Upper lobe of right lung (tissue), 1 donor: Measurements from ENCODE around the gene MGME1. TPM values are rescaled to one million over a fixed set of nuclear protein-coding genes. Genes with fewer than 3 reads are reported as not detected.
A peak's percentile ranks its signal among the peaks of the same experiment; 100 is the strongest.
"Not testable (repeated sequence)": the region's sequence is repeated elsewhere in the genome, so short reads cannot be mapped to it uniquely, and the experiment has no call there.

Experiments
- ATAC-seq: fragments of 200-7000 bp; cut with Tn5 transposase; one replicate; pipeline ENCODE4 v1.9.1; 2020; ENCODE audit warnings: mild to moderate bottlenecking, moderate library complexity
- DNase-seq: peaks from one replicate; pipeline ENCODE4 v3.0.0-alpha.2; 2020
- H3K27ac ChIP-seq: fragments of 200-600 bp; one replicate; pipeline ENCODE4 v1.8.0; 2022
- H3K27me3 ChIP-seq: fragments of 200-600 bp; one replicate; pipeline ENCODE4 v1.8.0; 2022; ENCODE audit warnings: mild to moderate bottlenecking
- H3K36me3 ChIP-seq: fragments of 200-600 bp; one replicate; pipeline ENCODE4 v1.8.0; 2022
- H3K4me1 ChIP-seq: fragments of 200-600 bp; one replicate; pipeline ENCODE4 v1.8.0; 2022
- H3K4me3 ChIP-seq: fragments of 200-600 bp; one replicate; pipeline ENCODE4 v1.8.0; 2022; ENCODE audit warnings: mild to moderate bottlenecking
- H3K9me3 ChIP-seq: fragments of 200-600 bp; one replicate; pipeline ENCODE4 v1.8.0; 2022
- CTCF ChIP-seq: fragments of 200-600 bp; IDR thresholded peaks from one replicate; pipeline ENCODE4 v1.8.0; 2022; ENCODE audit warnings: antibody characterized with exemption
- intact Hi-C: fragments of 100-400 bp; cut with DNase I; formaldehyde crosslinking; loops from one replicate; pipeline ENCODE4 v1.11.0; 2022
- total RNA-seq: library from RNA; stranded (reverse); fragmentation: NEBNext Ultra II Directional; extraction: Animal tissue kit (Norgen Biotek cat#: 25700); gene quantifications from one replicate; pipeline ENCODE4 v1.2.1, GENCODE V29; 2021
- donor health status: DM: no; HTN: yes; CAD: no; lungs with severe emphysema.

The MGME1 gene
- total RNA-seq, 1 donor from 2014 or later = 10.2 TPM

DNA sequence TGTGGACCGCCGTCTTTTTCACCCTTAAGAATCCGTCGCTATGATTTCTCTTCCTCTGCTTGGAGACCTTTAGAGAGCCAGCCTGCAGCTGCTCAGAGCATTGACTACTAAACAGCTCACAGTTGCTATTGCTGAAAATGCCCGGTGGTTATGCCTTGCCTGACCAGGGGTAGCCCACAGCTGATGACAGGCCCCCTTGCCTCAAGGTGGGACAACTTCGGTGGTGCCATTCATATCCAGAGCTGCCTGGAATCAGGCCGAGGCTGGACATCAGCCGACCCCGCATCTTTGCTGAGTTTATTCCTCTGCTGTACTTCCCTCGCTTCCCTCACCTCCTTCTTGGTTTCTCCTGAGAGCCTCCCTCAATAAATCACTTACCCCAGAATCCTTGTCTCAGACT lies 49.3 kb downstream of the MGME1 start:
- H3K27me3 ChIP-seq = no peaks in the 10 kb centered on the region
- no peak for TF ChIP-seq CTCF
- ATAC-seq (no peak), DNase-seq (no peak)
- H3K27ac ChIP-seq = no peak overlapping the region
- intact Hi-C loops = no loop called here
- H3K36me3 ChIP-seq = no peaks in the 10 kb centered on the region
- H3K9me3 ChIP-seq = no peaks in the 10 kb centered on the region
- H3K4me3 ChIP-seq = no peak overlapping the region
- H3K4me1 ChIP-seq = no peaks in the 10 kb centered on the region

DNA sequence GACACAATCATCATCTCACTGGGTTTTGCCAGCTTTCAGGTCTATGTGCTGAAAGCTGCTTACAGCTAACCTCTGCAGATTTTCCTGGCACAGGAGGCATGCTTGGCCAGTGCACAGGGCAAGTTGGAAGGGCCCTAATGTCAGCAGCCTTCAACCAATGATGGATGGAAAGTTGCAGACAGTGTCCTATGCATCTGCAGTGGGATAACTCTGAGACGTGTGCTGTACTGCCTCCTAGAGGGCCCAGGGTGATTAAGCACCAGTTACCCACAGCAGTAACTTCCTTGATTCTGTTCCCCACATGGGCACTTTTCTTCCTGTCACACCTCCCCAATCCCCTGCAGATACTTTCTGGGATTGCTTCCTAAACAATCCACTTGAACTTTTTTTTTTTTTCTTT lies 50.2 kb downstream of the MGME1 start:
- peak; percentile 89 for ATAC-seq
- no peaks in the 10 kb centered on the region for H3K4me1 ChIP-seq
- H3K27me3 ChIP-seq = no peaks in the 10 kb centered on the region
- no peak overlapping the region for H3K27ac ChIP-seq
- TF ChIP-seq CTCF = peak; percentile 45
- no peak overlapping the region for H3K4me3 ChIP-seq
- DNase-seq = no peak
- no peaks in the 10 kb centered on the region for H3K9me3 ChIP-seq
- no peaks in the 10 kb centered on the region for H3K36me3 ChIP-seq
- intact Hi-C loops = no loop called here

- Histone ChIP-seq H3K27ac (no peak overlapping the region), H3K27me3 (no peaks in the 10 kb centered on the region), H3K9me3 (no peaks in the 10 kb centered on the region), H3K4me3 (no peak overlapping the region), H3K36me3 (no peaks in the 10 kb centered on the region), H3K4me1 (no peaks in the 10 kb centered on the region)
- intact Hi-C loops = no loop called here
- no peak for TF ChIP-seq CTCF
- no peak for ATAC-seq
- DNase-seq = no peak
Observed at GRCh38 chr20:18020931-18021330, 52.1 kb downstream of the MGME1 start.

- Histone ChIP-seq H3K36me3 (no peaks in the 10 kb centered on the region), H3K9me3 (no peaks in the 10 kb centered on the region), H3K4me3 (no peak overlapping the region), H3K27me3 (no peaks in the 10 kb centered on the region), H3K4me1 (no peaks in the 10 kb centered on the region), H3K27ac (no peak overlapping the region)
- no peak for TF ChIP-seq CTCF
- ATAC-seq (no peak), DNase-seq (no peak)
- intact Hi-C loops = no loop called here
Observed at GRCh38 chr20:18024606-18025127, 55.8 kb downstream of the MGME1 start.

- DNase-seq, intact Hi-C loops, H3K4me3 ChIP-seq, H3K9me3 ChIP-seq, H3K4me1 ChIP-seq, ATAC-seq, H3K36me3 ChIP-seq, H3K27ac ChIP-seq, H3K27me3 ChIP-seq: not testable (repeated sequence)
Observed at GRCh38 chr20:18027011-18027410, 58.2 kb downstream of the MGME1 start.

DNA sequence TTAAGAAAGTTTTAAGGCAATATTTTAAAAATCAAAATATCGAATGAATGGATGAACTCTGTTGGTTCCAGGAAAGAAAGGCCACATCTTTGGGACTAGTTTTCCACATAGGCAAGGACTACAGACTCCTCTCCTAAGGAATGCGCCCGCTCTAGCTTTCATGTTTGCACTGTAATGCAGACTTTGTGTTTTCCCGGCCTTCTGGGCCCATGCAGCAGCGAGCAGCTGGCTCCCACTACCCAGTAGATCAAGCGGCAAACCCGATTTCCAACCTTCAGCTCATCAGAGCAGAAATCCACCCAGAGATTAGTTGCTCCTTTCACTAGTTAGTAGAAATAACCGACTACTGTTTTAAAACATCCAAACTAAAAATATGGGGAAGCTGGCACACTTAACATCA lies 61.2 kb downstream of the MGME1 start:
- Histone ChIP-seq H3K36me3 (no peaks in the 10 kb centered on the region), H3K4me3 (no peak overlapping the region), H3K27ac (no peak overlapping the region), H3K27me3 (no peaks in the 10 kb centered on the region), H3K4me1 (no peaks in the 10 kb centered on the region), H3K9me3 (no peaks in the 10 kb centered on the region)
- intact Hi-C loops = no loop called here
- DNase-seq (no peak), ATAC-seq (no peak)
- no peak for TF ChIP-seq CTCF
